Activated CD8-positive, alpha-beta memory T cell treated with anti-CD3 and anti-CD28 coated beads for 1 hour (primary cell): ENCODE data around the gene TXNDC2.

Source experiments
- DNase-seq, 2 donors: peaks; one replicate each; pipeline ENCODE4 v3.0.0-alpha.2; 2020; ENCODE audit warnings: low read depth in 1 of 2; ENCODE audit errors: extremely low read depth in 1 of 2

TXNDC2 gene

GRCh38 chr18:9859232-9859631 is 26.5 kb upstream of the TXNDC2 start:
- no peak for DNase-seq

GRCh38 chr18:9860682-9861081 is 25.1 kb upstream of the TXNDC2 start:
- DNase-seq = no peak

GRCh38 chr18:9861157-9861556 is 24.6 kb upstream of the TXNDC2 start:
- no peak for DNase-seq

- DNase-seq = no peak
Measured at GRCh38 chr18:9861933-9862332, 23.8 kb upstream of the TXNDC2 start.

- no peak for DNase-seq
Measured at GRCh38 chr18:9862686-9863085, 23.1 kb upstream of the TXNDC2 start.

- no peak for DNase-seq
Measured at GRCh38 chr18:9863282-9863681, 22.5 kb upstream of the TXNDC2 start.

- no peak for DNase-seq
Measured at GRCh38 chr18:9865764-9866490, 19.8 kb upstream of the TXNDC2 start.

GRCh38 chr18:9866627-9867026 is 19.1 kb upstream of the TXNDC2 start:
- no peak for DNase-seq

GRCh38 chr18:9867071-9867594 is 18.6 kb upstream of the TXNDC2 start:
- DNase-seq = no peak

GRCh38 chr18:9868857-9869714 is 16.7 kb upstream of the TXNDC2 start:
- no peak for DNase-seq

GRCh38 chr18:9869715-9870430 is 15.9 kb upstream of the TXNDC2 start:
- DNase-seq = no peak

- DNase-seq = no peak
Measured at GRCh38 chr18:9870431-9871008, 15.3 kb upstream of the TXNDC2 start.

GRCh38 chr18:9871244-9871746 is 14.5 kb upstream of the TXNDC2 start:
- DNase-seq = no peak

GRCh38 chr18:9872823-9873222 is 12.9 kb upstream of the TXNDC2 start:
- no peak for DNase-seq

GRCh38 chr18:9874728-9875127 is 11.0 kb upstream of the TXNDC2 start:
- DNase-seq = no peak

GRCh38 chr18:9876212-9876866 is 9.4 kb upstream of the TXNDC2 start:
- DNase-seq = no peak

GRCh38 chr18:9876867-9877654 is 8.7 kb upstream of the TXNDC2 start:
- no peak for DNase-seq

- no peak for DNase-seq
Measured at GRCh38 chr18:9877655-9878014, 8.1 kb upstream of the TXNDC2 start.

- DNase-seq = no peak
Measured at GRCh38 chr18:9878095-9878494, 7.7 kb upstream of the TXNDC2 start.
